Spleen (tissue), 7 donors: Measurements from ENCODE around the gene GJB4.

Source experiments
- CTCF ChIP-seq, 11 experiments: fragments of 200-600 bp in 7 of 11; fragments of 450-650 bp in 4 of 11; sonication (generic) in 4 of 11; IDR thresholded peaks in 8 of 11; conservative IDR thresholded peaks in 3 of 11; 1 replicate in 7 of 11; 2 replicates in 4 of 11; pipeline versions ENCODE4 v1.4.0 to v1.8.0; 2016 to 2021; ENCODE audit warnings: antibody characterized with exemption in 11 of 11, inconsistent platforms in 4 of 11, mild to moderate bottlenecking in 1 of 11
- POLR2A ChIP-seq, 3 donors: fragments of 450-650 bp; IDR thresholded peaks; one replicate each; pipeline ENCODE4 v1.5.1; 2017; ENCODE audit warnings: antibody characterized with exemption in 3 of 3, mild to moderate bottlenecking in 1 of 3
- donor health status: DM: no; HTN: no; CAD: no; lungs with moderate emphysema.
- donor health status: DM: no; HTN: no; CAD: no.
- donor health status: DM: no; HTN: no; CAD: no.

DNA sequence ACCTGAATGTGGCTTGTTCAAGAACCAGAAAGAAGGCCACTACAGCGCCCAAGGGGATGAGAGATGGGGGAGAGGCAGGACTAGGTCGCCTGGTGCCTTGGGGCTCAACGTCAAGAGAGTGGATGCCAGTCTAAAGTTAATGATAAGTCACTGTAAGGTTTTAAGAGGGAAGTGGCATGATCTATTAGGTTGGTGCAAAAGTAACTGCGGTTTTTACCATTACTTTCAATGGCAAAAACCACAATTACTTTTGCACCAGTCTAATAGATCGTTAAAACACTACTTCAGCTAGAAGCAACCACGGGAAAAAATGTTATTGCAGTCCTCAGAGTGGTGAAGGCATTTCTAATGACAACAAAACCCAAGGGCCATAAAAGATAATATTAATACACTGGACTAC, 18.8 kb downstream of the GJB4 start:
- TF ChIP-seq CTCF (IDR thresholded peaks at IDR 0.05 in 8 of 11, conservative IDR thresholded peaks at IDR 0.05 in 3 of 11) (no peak), POLR2A (IDR thresholded peaks at IDR 0.05) (no peak)
